Astrocyte of the spinal cord (primary cell): ENCODE results near the gene COL5A1.
A peak's percentile ranks its signal among the peaks of the same experiment; 100 is the strongest.
"Not testable (repeated sequence)": the region's sequence is repeated elsewhere in the genome, so short reads cannot be mapped to it uniquely, and the experiment has no call there.

Source experiments
- DNase-seq: peaks from one replicate; pipeline ENCODE4 v3.0.0; 2011; ENCODE audit warnings: low read depth, low spot score
- H3K4me3 ChIP-seq: 2 replicates; pipeline ENCODE4 v1.5.1; 2011; ENCODE audit warnings: low read depth, mild to moderate bottlenecking, low read length, moderate library complexity
- CTCF ChIP-seq: IDR thresholded peaks from 2 replicates; pipeline ENCODE4 v1.5.1; 2012; ENCODE audit warnings: low read depth, mild to moderate bottlenecking, low read length, inconsistent platforms
- in situ Hi-C: cut with HindIII; loops from 2 replicates; pipeline ENCODE4 v1.10.0; 2017; ENCODE audit warnings: low sequenced_read_pairs

The COL5A1 gene

GRCh38 chr9:134666831-134667230 is 25.2 kb downstream of the COL5A1 start:
- no peak overlapping the region for H3K4me3 ChIP-seq
- peak; percentile 24 for DNase-seq

GRCh38 chr9:134668977-134669376 is 27.4 kb downstream of the COL5A1 start:
- DNase-seq, in situ Hi-C loops, H3K4me3 ChIP-seq: not testable (repeated sequence)

More at GRCh38 chr9:134666831-134667230, 25.2 kb downstream of the COL5A1 start:
- no peak for TF ChIP-seq CTCF
- in situ Hi-C loops, result no loop called here

- in situ Hi-C loops, result no loop called here
- TF ChIP-seq CTCF, result no peak
- DNase-seq, result no peak
- H3K4me3 ChIP-seq, result no peak overlapping the region
These were observed 27.9 kb downstream of the COL5A1 start for GRCh38 chr9:134669399-134669955.

GRCh38 chr9:134670042-134670525 is 28.5 kb downstream of the COL5A1 start:
- TF ChIP-seq CTCF, result no peak
- DNase-seq, result peak; percentile 93
- in situ Hi-C loops, result no loop called here
- no peak overlapping the region for H3K4me3 ChIP-seq

- TF ChIP-seq CTCF, result no peak
These were observed 29.3 kb downstream of the COL5A1 start for GRCh38 chr9:134670851-134671281.

GRCh38 chr9:134671341-134672113 is 29.9 kb downstream of the COL5A1 start:
- no peak overlapping the region for H3K4me3 ChIP-seq
- in situ Hi-C loops, result no loop called here
- TF ChIP-seq CTCF, result no peak
- peak; percentile 89 for DNase-seq

More at GRCh38 chr9:134670851-134671281, 29.3 kb downstream of the COL5A1 start:
- DNase-seq, result peak; percentile 28
- H3K4me3 ChIP-seq, result no peak overlapping the region
- in situ Hi-C loops, result no loop called here

- TF ChIP-seq CTCF, result no peak
- H3K4me3 ChIP-seq, result no peak overlapping the region
- no peak for DNase-seq
- in situ Hi-C loops, result no loop called here
These were observed 34.8 kb downstream of the COL5A1 start for GRCh38 chr9:134676361-134676760.
